ENCODE results near the gene MEGF6.

The MEGF6 gene

DNA sequence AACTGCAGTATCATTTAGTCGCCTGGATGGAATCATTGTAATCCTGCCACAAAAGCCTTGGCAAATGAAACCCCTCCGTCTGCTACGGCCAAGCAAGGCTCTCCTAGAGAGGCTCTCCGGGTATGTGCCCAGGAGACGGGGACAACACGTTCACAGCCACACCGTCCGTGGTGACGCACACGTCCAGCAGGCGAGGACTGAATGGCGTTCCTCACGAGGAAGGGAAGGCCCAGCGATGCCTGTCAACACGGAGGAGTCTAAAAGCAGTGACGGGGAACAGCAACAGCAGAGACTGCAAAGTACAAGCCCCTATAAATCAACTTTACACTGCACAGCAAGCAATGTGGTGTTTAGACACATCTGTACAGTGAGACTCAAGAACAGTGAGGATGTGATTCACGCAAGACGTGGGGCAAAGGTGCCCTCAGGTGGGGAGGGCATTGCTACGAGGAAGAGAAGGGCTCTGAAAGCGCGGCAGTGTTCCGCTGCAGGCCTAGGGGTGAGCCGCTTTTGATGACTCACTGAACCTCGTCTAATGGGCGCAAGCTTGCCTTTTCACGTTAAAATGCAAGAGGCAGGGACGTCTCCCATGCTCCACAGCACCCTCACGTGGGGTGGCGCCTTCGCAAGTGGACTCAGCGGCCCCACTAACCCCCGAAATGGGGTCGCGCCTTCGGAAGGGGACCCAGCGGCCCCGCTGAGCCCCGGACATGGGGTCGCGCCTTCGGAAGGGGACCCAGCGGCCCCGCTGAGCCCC is 31.8 kb upstream of the MEGF6 start:
- DNase-seq (ENCODE audit: low read depth), result no peak
- TF ChIP-seq, protein P1, sequence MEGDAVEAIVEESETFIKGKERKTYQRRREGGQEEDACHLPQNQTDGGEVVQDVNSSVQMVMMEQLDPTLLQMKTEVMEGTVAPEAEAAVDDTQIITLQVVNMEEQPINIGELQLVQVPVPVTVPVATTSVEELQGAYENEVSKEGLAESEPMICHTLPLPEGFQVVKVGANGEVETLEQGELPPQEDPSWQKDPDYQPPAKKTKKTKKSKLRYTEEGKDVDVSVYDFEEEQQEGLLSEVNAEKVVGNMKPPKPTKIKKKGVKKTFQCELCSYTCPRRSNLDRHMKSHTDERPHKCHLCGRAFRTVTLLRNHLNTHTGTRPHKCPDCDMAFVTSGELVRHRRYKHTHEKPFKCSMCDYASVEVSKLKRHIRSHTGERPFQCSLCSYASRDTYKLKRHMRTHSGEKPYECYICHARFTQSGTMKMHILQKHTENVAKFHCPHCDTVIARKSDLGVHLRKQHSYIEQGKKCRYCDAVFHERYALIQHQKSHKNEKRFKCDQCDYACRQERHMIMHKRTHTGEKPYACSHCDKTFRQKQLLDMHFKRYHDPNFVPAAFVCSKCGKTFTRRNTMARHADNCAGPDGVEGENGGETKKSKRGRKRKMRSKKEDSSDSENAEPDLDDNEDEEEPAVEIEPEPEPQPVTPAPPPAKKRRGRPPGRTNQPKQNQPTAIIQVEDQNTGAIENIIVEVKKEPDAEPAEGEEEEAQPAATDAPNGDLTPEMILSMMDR (IDR thresholded peaks at IDR 0.05; ENCODE audit: insufficient read depth, low read depth, low read length, missing control alignments), result no peak
- H3K4me3 ChIP-seq (ENCODE audit: low read depth, low read length), result no peak overlapping the region

DNA sequence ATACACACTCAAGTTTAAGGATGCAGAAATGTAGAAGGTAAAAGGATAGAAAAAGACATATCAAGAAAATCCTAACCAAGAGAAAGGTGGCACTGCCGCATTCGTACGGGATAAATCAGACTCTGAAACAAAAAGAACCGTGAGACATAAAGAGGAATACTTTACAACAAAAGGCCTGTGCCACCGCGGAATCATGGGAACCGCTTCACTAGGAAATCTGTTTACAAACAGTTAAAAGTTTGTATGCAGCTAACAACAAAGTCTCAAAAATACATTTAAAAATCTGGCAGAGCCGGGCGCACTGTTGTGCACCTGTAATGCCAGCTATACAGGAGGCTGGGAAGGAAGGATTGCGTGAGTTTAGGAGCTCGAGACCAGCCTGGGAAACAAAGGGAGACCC is 30.5 kb upstream of the MEGF6 start:
- DNase-seq (ENCODE audit: low read depth), result no peak
- TF ChIP-seq, protein P1 (IDR thresholded peaks at IDR 0.05; ENCODE audit: insufficient read depth, low read depth, low read length, missing control alignments), result no peak

DNA sequence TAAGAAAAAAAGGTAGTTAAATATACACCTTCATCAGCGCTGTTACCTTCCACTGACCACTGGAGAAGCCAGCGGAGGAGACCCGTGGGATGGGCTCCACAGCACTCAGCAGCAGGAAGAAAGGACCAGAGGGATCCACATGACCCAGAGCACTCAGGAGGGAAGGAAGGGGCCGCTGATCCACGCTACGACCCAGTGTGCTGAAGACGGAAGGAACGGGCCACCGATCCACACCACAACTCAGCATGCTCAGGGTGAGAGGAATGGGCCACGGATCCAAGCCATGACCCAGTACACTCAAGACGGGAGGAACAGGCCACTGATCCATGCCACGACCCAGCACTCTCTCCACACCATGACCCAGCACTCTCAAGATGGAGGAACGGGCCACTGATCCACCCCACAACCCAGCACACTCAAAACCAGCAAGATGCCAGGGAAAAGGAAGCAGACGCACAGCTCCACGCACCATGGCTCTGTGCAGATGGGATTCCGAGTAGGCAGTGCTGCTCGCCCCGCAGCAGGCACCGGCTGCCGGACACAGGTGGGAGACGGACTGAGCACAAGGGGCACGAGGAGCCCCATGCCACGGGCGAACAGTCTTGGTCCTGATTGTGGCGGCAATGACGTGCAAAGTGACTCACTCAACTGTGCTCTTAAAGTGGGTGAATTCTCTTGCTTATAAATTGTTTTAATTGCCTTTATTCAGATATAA is 29.9 kb upstream of the MEGF6 start:
- TF ChIP-seq, protein P1 (IDR thresholded peaks at IDR 0.05; ENCODE audit: insufficient read depth, low read depth, low read length, missing control alignments), result no peak
- no peak overlapping the region for H3K4me3 ChIP-seq (ENCODE audit: low read depth, low read length)
- DNase-seq (ENCODE audit: low read depth), result no peak

More for the DNA sequence above, 30.5 kb upstream of the MEGF6 start:
- no peak overlapping the region for H3K4me3 ChIP-seq (ENCODE audit: low read depth, low read length)

DNA sequence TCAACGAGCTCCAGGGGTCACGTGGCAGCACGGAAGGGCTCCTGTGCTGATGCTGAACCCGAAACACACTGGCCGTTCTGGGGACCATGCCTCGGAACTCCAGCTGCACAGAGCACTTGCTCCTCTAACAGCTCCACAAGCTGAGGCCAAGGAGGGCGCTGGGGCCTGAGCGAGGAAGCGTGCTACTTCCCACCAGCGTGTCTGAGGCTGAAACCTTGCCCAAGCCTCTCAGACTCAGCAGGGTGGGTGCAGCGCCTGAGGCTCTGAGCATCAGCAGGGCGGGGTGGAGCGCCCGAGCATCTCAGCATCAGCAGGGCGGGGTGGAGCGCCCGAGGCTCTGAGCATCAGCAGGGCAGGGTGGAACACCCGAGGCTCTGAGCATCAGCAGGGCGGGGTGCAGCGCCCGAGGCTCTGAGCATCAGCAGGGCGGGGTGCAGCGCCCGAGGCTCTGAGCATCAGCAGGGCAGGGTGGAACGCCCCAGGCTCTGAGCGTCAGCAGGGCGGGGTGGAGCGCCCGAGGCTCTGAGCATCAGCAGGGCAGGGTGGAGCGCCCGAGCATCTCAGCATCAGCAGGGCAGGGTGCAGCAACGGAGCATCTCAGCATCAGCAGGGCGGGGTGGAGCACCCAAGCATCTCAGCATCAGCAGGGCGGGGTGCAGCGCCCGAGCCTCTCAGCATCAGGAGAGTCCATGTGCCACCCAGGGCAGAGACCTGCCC is 29.0 kb upstream of the MEGF6 start:
- H3K4me3 ChIP-seq (ENCODE audit: low read depth, low read length), result no peak overlapping the region
- TF ChIP-seq, protein P1 (IDR thresholded peaks at IDR 0.05; ENCODE audit: insufficient read depth, low read depth, low read length, missing control alignments), result no peak
- DNase-seq (ENCODE audit: low read depth), result no peak

DNA sequence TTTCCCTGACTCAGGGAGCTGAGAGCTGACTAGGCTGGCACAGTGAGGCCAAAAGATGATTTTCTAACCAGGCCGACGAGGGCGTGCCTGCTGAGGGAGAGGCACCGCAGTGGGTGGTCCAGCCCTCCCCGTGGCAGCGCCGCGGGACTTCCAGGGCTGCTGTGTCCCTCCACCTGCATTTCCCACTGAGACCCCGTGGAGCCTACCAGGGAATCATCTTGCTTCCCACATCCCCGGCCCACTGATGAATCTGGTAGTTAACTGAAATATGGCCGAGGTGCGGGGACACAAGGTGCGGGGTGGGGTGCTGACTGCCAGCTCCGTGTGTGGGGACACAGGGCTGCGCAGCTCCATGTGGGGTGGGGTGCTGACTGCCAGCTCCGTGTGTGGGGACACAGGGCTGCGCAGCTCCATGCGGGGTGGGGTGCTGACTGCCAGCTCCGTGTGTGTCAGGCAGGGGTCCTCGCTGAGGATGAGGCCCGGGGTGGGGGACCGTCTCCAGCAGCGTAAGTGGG is 28.1 kb upstream of the MEGF6 start:
- TF ChIP-seq, protein P1 (IDR thresholded peaks at IDR 0.05; ENCODE audit: insufficient read depth, low read depth, low read length, missing control alignments), result no peak
- DNase-seq (ENCODE audit: low read depth), result no peak
- H3K4me3 ChIP-seq (ENCODE audit: low read depth, low read length), result no peak overlapping the region

DNA sequence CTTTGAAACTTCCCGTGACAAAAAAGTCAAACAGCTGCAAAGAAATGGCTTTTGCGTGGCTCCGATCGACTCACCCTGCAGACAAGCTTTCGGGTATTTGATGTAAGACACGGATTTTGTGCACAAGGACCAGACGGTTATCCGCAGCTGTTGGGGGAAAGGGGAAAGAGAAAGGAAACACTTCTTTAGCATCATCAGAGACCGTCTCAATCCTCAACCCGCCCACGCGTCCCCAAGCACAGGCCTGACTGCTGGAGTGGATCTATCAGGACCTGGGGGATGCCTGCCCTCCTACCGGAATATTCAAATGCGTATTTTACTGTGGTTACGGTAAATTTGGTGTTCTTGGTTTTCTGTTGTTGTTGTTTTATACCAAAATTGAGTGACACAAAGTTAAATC is 27.4 kb upstream of the MEGF6 start:
- no peak for DNase-seq (ENCODE audit: low read depth)
- TF ChIP-seq, protein P1 (IDR thresholded peaks at IDR 0.05; ENCODE audit: insufficient read depth, low read depth, low read length, missing control alignments), result no peak
- no peak overlapping the region for H3K4me3 ChIP-seq (ENCODE audit: low read depth, low read length)
